ENCODE measurements around the gene LHPP. TPM values are rescaled to one million over a fixed set of nuclear protein-coding genes. Genes with fewer than 3 reads are reported as not detected.

Gene LHPP
- total RNA-seq, 1 donor from 2014 or later = 19.6 TPM

DNA sequence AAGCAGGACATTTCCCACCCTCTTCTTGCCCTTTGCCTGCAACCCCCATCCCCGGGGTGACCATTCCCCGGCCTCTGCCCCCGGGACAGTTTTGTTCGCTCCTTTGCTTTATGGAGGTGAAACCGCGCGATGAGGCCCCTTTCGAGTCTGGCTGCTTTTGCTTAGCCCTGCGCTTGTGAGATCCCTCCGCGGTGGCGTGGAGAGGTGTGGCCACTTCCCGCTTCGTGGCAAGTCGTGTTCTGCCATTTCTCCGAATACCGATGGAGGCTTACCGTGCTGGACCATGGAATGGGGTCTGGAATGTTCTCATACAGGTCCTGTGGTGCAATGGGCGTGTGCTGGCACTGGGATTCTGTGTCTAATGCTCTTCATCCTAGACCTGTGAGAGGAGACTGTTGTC, 106.7 kb downstream of the LHPP start:
- Mint-ChIP-seq H3K27ac (no peak overlapping the region), H3K27me3 (ENCODE audit: low read depth) (peaks cover 13% of the 10 kb centered on the region), H3K9me3 (peaks cover 8% of the 10 kb centered on the region), H3K4me3 (no peak overlapping the region), H3K4me1 (no peaks in the 10 kb centered on the region), H3K36me3 (no peaks in the 10 kb centered on the region)
- no peak for DNase-seq (ENCODE audit: low spot score in 2 of 2, unreplicated experiment in 2 of 2)
- TF ChIP-seq, protein P1, sequence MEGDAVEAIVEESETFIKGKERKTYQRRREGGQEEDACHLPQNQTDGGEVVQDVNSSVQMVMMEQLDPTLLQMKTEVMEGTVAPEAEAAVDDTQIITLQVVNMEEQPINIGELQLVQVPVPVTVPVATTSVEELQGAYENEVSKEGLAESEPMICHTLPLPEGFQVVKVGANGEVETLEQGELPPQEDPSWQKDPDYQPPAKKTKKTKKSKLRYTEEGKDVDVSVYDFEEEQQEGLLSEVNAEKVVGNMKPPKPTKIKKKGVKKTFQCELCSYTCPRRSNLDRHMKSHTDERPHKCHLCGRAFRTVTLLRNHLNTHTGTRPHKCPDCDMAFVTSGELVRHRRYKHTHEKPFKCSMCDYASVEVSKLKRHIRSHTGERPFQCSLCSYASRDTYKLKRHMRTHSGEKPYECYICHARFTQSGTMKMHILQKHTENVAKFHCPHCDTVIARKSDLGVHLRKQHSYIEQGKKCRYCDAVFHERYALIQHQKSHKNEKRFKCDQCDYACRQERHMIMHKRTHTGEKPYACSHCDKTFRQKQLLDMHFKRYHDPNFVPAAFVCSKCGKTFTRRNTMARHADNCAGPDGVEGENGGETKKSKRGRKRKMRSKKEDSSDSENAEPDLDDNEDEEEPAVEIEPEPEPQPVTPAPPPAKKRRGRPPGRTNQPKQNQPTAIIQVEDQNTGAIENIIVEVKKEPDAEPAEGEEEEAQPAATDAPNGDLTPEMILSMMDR (IDR thresholded peaks at IDR 0.05; ENCODE audit: unreplicated experiment) = no peak

DNA sequence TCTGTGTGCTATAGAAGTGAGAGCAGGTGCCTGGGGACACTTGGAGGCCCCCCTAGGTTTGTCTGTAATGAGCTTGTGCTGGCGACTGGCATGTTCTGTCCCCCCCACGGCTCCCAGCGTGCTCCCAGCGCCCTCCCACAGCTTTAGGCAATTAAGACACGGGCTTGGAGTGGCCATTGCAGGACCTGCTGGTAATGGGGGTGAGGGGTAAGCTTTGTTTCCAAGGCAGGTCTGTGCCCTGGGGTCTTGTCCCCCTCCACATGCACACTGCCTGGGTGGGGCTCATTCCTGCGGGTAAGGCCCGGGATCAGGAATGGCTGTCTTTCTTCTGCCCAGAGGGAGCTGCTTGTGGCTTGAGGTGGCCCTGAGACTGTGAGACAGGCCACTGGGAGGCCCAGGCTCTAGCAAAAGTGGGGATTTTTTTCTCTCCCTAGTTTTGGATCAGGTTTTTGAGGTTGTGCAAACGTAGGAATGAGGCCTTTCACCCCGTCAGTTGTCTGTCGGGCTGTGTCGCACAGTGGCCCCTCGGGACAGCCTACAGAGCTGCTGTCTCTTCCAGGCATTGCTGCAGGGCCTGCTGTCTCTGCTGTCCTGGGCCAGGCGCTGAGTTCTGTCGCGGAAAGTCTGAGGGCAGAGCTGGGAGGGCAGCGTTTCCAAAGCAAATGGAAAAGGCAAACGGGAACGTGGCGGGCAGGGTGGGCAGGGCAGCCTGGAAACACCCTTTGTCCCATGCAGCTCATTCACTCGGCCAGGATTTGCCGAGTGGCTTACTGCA, 107.4 kb downstream of the LHPP start:
- H3K27ac Mint-ChIP-seq = no peak overlapping the region
- H3K9me3 Mint-ChIP-seq = peaks cover 8% of the 10 kb centered on the region
- no peaks in the 10 kb centered on the region for H3K36me3 Mint-ChIP-seq
- no peaks in the 10 kb centered on the region for H3K4me1 Mint-ChIP-seq
- no peak for DNase-seq (ENCODE audit: low spot score in 2 of 2, unreplicated experiment in 2 of 2)
- TF ChIP-seq, protein P1 (IDR thresholded peaks at IDR 0.05; ENCODE audit: unreplicated experiment) = no peak
- peaks cover 11% of the 10 kb centered on the region for H3K27me3 Mint-ChIP-seq (ENCODE audit: low read depth)
- no peak overlapping the region for H3K4me3 Mint-ChIP-seq

DNA sequence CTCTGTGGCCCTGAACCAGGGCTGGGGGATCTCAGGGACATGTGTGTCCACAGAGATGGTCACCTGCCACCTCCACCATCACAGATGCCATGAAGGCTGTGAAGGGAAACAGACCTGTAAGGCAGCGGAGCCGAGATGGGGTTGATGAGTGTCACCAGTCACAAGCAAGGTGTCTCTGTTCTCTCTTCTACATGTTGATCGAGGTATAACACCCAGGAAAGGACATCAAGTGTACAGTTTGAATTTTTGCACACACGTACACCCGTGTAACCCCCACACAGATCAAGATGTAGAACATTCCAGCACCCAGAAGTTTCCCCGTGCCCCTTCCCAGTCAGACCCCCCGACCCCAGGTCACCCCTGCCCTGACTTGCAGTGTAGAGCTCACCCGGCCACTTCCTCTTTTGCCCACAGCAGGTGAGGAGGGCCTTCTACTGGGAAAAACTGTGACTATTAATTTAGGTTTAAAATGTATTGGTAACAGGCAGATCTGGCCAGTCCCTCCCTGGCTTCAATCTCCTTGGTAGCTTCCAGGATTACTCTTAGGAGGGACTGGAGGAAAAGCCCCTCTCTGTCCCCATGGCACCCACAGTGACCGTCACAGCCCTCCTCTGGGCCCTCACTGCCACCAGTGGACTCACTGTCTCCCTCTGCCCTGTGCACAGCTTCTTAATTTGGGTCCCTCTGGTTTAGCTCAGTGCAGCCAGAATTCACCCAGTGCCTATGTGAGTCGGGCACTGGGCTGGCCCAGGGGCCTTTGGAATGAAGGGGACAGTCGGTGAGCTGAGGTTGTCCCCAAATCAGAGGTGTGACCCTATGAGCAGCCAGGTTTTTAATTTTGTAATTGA, 108.2 kb downstream of the LHPP start:
- H3K27me3 Mint-ChIP-seq (ENCODE audit: low read depth) = peaks cover 6% of the 10 kb centered on the region
- H3K4me3 Mint-ChIP-seq = no peak overlapping the region
- H3K9me3 Mint-ChIP-seq = peaks cover 8% of the 10 kb centered on the region
- no peak overlapping the region for H3K27ac Mint-ChIP-seq
- H3K36me3 Mint-ChIP-seq = no peaks in the 10 kb centered on the region
- no peaks in the 10 kb centered on the region for H3K4me1 Mint-ChIP-seq
- DNase-seq (ENCODE audit: low spot score in 2 of 2, unreplicated experiment in 2 of 2) = no peak
- TF ChIP-seq, protein P1 (IDR thresholded peaks at IDR 0.05; ENCODE audit: unreplicated experiment) = no peak

GRCh38 chr10:124570646-124571045, 109.0 kb downstream of the LHPP start:
- TF ChIP-seq, protein P1 (IDR thresholded peaks at IDR 0.05; ENCODE audit: unreplicated experiment) = no peak
- H3K27ac Mint-ChIP-seq = no peak overlapping the region
- H3K4me3 Mint-ChIP-seq = no peak overlapping the region
- H3K27me3 Mint-ChIP-seq (ENCODE audit: low read depth) = no peaks in the 10 kb centered on the region
- H3K9me3 Mint-ChIP-seq = peaks cover 8% of the 10 kb centered on the region
- DNase-seq (ENCODE audit: low spot score in 2 of 2, unreplicated experiment in 2 of 2) = no peak
- H3K4me1 Mint-ChIP-seq = no peaks in the 10 kb centered on the region
- H3K36me3 Mint-ChIP-seq = no peaks in the 10 kb centered on the region

- DNase-seq (ENCODE audit: low spot score in 2 of 2, unreplicated experiment in 2 of 2) = no peak
- Mint-ChIP-seq H3K4me1 (no peaks in the 10 kb centered on the region), H3K36me3 (no peaks in the 10 kb centered on the region), H3K27ac (no peak overlapping the region), H3K4me3 (no peak overlapping the region), H3K27me3 (ENCODE audit: low read depth) (no peaks in the 10 kb centered on the region), H3K9me3 (peaks cover 8% of the 10 kb centered on the region)
- TF ChIP-seq, protein P1 (IDR thresholded peaks at IDR 0.05; ENCODE audit: unreplicated experiment) = no peak
Observed at GRCh38 chr10:124572751-124573150, 111.1 kb downstream of the LHPP start.
